ENCODE data around the gene ENDOD1.

Gene ENDOD1

GRCh38 chr11:95088946-95089619 is 563 bp upstream of the ENDOD1 start:
- in situ Hi-C loops (cut with MboI; ENCODE audit: low pct_unique_long_range_greater_than_20kb, low sequenced_read_pairs, unreplicated experiment) = no loop called here
- TF ChIP-seq CTCF (IDR thresholded peaks at IDR 0.05; ENCODE audit: extremely low read depth, insufficient read depth, missing control alignments) = no peak
- DNase-seq (ENCODE audit: low spot score) = peak; percentile 47

GRCh38 chr11:95091663-95092180 is 2.1 kb downstream of the ENDOD1 start:
- in situ Hi-C loops (cut with MboI; ENCODE audit: low pct_unique_long_range_greater_than_20kb, low sequenced_read_pairs, unreplicated experiment) = no loop called here
- TF ChIP-seq CTCF (IDR thresholded peaks at IDR 0.05; ENCODE audit: extremely low read depth, insufficient read depth, missing control alignments) = no peak
- DNase-seq (ENCODE audit: low spot score) = no peak

- in situ Hi-C loops (cut with MboI; ENCODE audit: low pct_unique_long_range_greater_than_20kb, low sequenced_read_pairs, unreplicated experiment) = no loop called here
- TF ChIP-seq CTCF (IDR thresholded peaks at IDR 0.05; ENCODE audit: extremely low read depth, insufficient read depth, missing control alignments) = peak; percentile 59
- peak; percentile 40 for DNase-seq (ENCODE audit: low spot score)
Observed at GRCh38 chr11:95092549-95093324, 3.1 kb downstream of the ENDOD1 start.

GRCh38 chr11:95093548-95093947 is 3.9 kb downstream of the ENDOD1 start:
- no peak for TF ChIP-seq CTCF (IDR thresholded peaks at IDR 0.05; ENCODE audit: extremely low read depth, insufficient read depth, missing control alignments)
- DNase-seq (ENCODE audit: low spot score) = no peak
- in situ Hi-C loops (cut with MboI; ENCODE audit: low pct_unique_long_range_greater_than_20kb, low sequenced_read_pairs, unreplicated experiment) = no loop called here

- in situ Hi-C loops (cut with MboI; ENCODE audit: low pct_unique_long_range_greater_than_20kb, low sequenced_read_pairs, unreplicated experiment) = no loop called here
- peak; percentile 73 for DNase-seq (ENCODE audit: low spot score)
- TF ChIP-seq CTCF (IDR thresholded peaks at IDR 0.05; ENCODE audit: extremely low read depth, insufficient read depth, missing control alignments) = no peak
Observed at GRCh38 chr11:95095858-95096587, 6.4 kb downstream of the ENDOD1 start.

- in situ Hi-C loops (cut with MboI; ENCODE audit: low pct_unique_long_range_greater_than_20kb, low sequenced_read_pairs, unreplicated experiment) = no loop called here
- TF ChIP-seq CTCF (IDR thresholded peaks at IDR 0.05; ENCODE audit: extremely low read depth, insufficient read depth, missing control alignments) = no peak
- no peak for DNase-seq (ENCODE audit: low spot score)
Observed at GRCh38 chr11:95097209-95097608, 7.6 kb downstream of the ENDOD1 start.
